ENCODE measurements around the gene DHRS4.
A peak's percentile ranks its signal among the peaks of the same experiment; 100 is the strongest.
"Not testable (repeated sequence)": the region's sequence is repeated elsewhere in the genome, so short reads cannot be mapped to it uniquely, and the experiment has no call there.

Gene DHRS4

GRCh38 chr14:23989734-23990445, 36.3 kb downstream of the DHRS4 start:
- H3K36me3 Mint-ChIP-seq; H3K9me3 Mint-ChIP-seq; DNase-seq (ENCODE audit: low spot score in 2 of 2): not testable (repeated sequence)
- peaks cover 24% of the 10 kb centered on the region for H3K4me1 Mint-ChIP-seq
- H3K4me3 Mint-ChIP-seq, result peak overlapping the region; percentile 83
- peak; percentile 78 for ATAC-seq
- peak overlapping the region; percentile 91 for H3K27ac Mint-ChIP-seq

GRCh38 chr14:23990961-23991360, 37.4 kb downstream of the DHRS4 start:
- not testable (repeated sequence) for H3K36me3 Mint-ChIP-seq; ATAC-seq; H3K27ac Mint-ChIP-seq; H3K9me3 Mint-ChIP-seq; DNase-seq (ENCODE audit: low spot score in 2 of 2); H3K4me3 Mint-ChIP-seq
- H3K4me1 Mint-ChIP-seq, result peaks cover 24% of the 10 kb centered on the region

DNA sequence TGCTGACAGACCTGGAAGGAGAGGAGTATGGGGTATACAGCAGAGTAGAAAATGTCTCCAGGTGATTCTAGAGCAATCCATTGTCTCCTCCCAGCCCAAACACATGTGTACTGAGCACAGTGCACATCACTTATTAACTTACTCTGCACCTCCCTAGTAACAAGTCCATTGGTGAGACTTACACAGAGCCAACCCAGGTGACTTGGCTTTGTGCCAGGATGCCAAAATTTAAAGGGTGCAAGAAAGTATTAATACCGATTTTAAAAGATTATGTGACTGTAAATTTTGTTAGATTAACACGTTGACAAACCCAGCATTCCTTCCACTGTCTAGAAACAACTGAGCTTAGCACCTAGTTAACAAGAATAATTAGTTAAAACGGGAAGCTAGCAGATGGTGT, 39.5 kb downstream of the DHRS4 start:
- H3K36me3 Mint-ChIP-seq; H3K4me3 Mint-ChIP-seq; DNase-seq (ENCODE audit: low spot score in 2 of 2); H3K9me3 Mint-ChIP-seq; H3K27ac Mint-ChIP-seq; ATAC-seq: not testable (repeated sequence)
- H3K4me1 Mint-ChIP-seq, result peaks cover 23% of the 10 kb centered on the region

DNA sequence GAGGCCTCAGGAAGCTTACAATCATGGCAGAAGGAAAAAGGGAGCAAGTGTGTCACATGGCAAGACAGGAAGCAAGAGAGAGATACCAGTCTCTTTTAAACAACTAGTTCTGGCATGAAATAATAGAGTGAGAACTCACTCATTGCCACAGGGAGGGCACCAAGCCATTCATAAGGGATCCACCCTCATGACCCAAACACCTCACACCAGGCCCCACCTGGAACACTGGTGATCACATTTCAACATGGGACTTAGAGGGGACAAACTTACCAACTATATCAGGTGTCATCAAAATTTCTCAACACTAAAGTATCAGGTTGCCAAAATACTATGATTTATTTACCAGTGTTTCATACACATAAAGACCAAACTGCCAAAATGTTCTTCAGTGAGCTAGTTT, 42.4 kb downstream of the DHRS4 start:
- DNase-seq (ENCODE audit: low spot score in 2 of 2); H3K9me3 Mint-ChIP-seq; H3K4me1 Mint-ChIP-seq; H3K27ac Mint-ChIP-seq; H3K36me3 Mint-ChIP-seq; ATAC-seq; H3K4me3 Mint-ChIP-seq: not testable (repeated sequence)

GRCh38 chr14:23996825-23997224, 43.3 kb downstream of the DHRS4 start:
- not testable (repeated sequence) for H3K27ac Mint-ChIP-seq; DNase-seq (ENCODE audit: low spot score in 2 of 2); H3K4me1 Mint-ChIP-seq; ATAC-seq; H3K9me3 Mint-ChIP-seq; H3K4me3 Mint-ChIP-seq; H3K36me3 Mint-ChIP-seq

- not testable (repeated sequence) for DNase-seq (ENCODE audit: low spot score in 2 of 2); H3K36me3 Mint-ChIP-seq; H3K4me3 Mint-ChIP-seq; H3K9me3 Mint-ChIP-seq; ATAC-seq; H3K4me1 Mint-ChIP-seq; H3K27ac Mint-ChIP-seq
Measured at GRCh38 chr14:23999640-24000039, 46.1 kb downstream of the DHRS4 start.

GRCh38 chr14:24001078-24001477, 47.5 kb downstream of the DHRS4 start:
- ATAC-seq; DNase-seq (ENCODE audit: low spot score in 2 of 2); H3K36me3 Mint-ChIP-seq; H3K4me1 Mint-ChIP-seq; H3K9me3 Mint-ChIP-seq; H3K4me3 Mint-ChIP-seq; H3K27ac Mint-ChIP-seq: not testable (repeated sequence)

DNA sequence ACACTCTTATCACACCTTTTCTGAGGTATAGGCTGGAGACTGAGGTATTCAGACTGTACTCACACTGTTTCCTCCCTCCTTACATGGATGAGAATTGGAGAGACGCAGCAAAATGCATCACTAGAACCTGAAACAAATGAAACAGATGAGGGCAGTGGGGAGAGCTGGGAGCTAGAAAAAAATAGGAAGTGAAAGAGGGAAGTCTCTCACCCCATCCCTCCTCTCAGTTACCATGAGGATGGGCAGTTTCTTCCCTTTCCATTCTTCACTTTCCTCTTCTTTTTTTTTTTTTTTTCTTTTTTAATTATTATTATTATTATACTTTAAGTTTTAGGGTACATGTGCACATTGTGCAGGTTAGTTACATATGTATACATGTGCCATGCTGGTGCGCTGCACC, 48.1 kb downstream of the DHRS4 start:
- ATAC-seq; H3K4me1 Mint-ChIP-seq; DNase-seq (ENCODE audit: low spot score in 2 of 2); H3K27ac Mint-ChIP-seq; H3K4me3 Mint-ChIP-seq; H3K36me3 Mint-ChIP-seq; H3K9me3 Mint-ChIP-seq: not testable (repeated sequence)

DNA sequence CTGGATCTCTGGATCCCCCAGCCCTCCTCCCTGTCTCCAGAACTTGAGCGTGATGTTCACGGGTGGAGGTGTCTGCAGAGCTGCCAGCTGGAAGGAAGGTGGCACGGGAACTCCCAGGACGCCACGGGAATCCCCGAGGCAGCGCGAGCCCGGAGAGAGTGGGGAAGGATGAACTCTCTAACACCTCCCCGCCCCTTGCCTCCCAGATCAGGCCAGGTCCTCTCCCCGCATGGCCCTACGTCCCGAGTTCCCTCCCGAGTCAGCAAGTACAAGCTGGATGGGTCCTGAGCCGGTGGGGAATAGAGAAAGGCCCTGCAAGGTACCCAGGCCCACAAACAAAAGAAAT, 52.9 kb downstream of the DHRS4 start:
- Mint-ChIP-seq H3K4me3 (peak overlapping the region; percentile 67), H3K4me1 (peaks cover 30% of the 10 kb centered on the region)
- not testable (repeated sequence) for DNase-seq (ENCODE audit: low spot score in 2 of 2); H3K36me3 Mint-ChIP-seq; H3K27ac Mint-ChIP-seq; H3K9me3 Mint-ChIP-seq
- ATAC-seq, result peak; percentile 60

GRCh38 chr14:24006817-24007652, 53.5 kb downstream of the DHRS4 start:
- DNase-seq (ENCODE audit: low spot score in 2 of 2) (peak; percentile 64 to 86), ATAC-seq (peak; percentile 96)
- not testable (repeated sequence) for H3K27ac Mint-ChIP-seq, H3K36me3 Mint-ChIP-seq, H3K9me3 Mint-ChIP-seq
- peaks cover 31% of the 10 kb centered on the region for H3K4me1 Mint-ChIP-seq
- peak overlapping the region; percentile 67 for H3K4me3 Mint-ChIP-seq

GRCh38 chr14:24011051-24011450, 57.5 kb downstream of the DHRS4 start:
- peak overlapping the region; percentile 43 for H3K27ac Mint-ChIP-seq
- no peaks in the 10 kb centered on the region for H3K9me3 Mint-ChIP-seq
- ATAC-seq (no peak), DNase-seq (ENCODE audit: low spot score in 2 of 2) (no peak)
- no peaks in the 10 kb centered on the region for H3K36me3 Mint-ChIP-seq
- H3K4me1 Mint-ChIP-seq, result peaks cover 31% of the 10 kb centered on the region
- H3K4me3 Mint-ChIP-seq, result peak overlapping the region; percentile 3

DNA sequence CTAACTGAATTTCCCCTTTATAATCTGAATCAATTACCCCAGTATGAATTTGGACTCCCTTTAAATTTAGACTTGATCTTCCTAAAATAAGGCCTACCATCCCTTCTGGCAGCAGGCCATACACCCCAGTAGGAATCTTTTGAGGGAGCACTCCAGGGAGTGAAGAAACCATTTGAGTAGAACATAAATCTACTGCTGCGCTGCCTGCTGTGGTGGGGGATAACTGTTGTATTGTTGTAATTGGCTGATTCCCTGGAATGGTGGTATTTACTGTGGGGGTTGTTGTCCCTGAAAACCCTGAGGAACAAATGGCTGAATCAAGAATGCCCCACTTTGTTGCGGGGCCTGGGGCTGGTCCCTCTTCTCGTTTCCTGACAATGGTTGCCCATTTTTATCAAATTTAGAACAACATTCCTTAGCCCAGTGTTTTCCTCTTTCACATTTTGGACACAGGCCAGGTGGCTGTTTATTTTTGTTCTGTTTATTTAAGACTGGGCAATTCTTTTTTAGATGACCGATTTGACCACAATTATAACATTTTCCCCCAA, 59.2 kb downstream of the DHRS4 start:
- not testable (repeated sequence) for H3K4me3 Mint-ChIP-seq; H3K27ac Mint-ChIP-seq; H3K36me3 Mint-ChIP-seq; ATAC-seq; H3K9me3 Mint-ChIP-seq; DNase-seq (ENCODE audit: low spot score in 2 of 2)
- H3K4me1 Mint-ChIP-seq, result peaks cover 31% of the 10 kb centered on the region

DNA sequence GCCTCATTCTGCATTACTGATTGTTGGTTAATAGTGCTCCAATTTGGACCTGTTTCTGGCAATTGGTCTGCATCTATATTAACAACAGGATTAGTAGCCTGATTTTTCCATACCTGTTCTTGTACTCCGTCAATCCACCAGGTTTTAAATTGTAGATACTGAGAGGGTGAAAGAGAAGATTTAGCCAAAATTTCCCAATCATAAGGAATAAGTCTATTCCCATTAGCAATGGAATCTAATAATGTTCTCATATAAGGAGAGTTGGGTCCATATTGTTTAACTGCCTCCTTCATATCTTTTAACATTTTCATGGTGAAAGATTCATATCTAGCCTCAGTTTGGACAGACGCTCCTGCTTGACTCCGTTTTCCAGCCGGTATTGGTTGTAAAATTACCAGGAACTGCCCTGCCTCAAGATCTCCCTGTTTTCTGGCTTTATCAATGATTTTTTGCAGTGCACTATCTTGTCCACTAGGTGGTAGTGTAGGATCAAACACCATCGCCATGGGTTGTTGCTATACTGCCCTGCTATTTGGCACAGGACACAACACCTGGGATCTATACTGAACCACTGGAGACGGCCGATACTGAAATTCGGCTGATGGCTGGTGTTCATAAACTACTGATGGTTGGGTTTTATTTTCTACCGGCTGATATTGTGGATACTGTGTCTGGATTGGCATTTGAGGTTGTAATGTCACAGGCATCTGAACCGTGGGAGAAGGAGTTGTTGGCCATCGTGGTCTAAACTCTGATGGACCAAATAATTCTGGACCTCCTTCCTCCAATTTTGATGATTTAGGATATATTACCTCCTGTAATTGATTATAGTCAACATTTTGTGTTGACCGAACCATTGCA, 60.3 kb downstream of the DHRS4 start:
- DNase-seq (ENCODE audit: low spot score in 2 of 2) (peak; percentile 32 to 71), ATAC-seq (peak; percentile 90)
- no peak overlapping the region for H3K27ac Mint-ChIP-seq

GRCh38 chr14:24015745-24016144, 62.2 kb downstream of the DHRS4 start:
- peak overlapping the region; percentile 32 for H3K27ac Mint-ChIP-seq
- ATAC-seq; H3K4me1 Mint-ChIP-seq; H3K36me3 Mint-ChIP-seq; H3K4me3 Mint-ChIP-seq; DNase-seq (ENCODE audit: low spot score in 2 of 2); H3K9me3 Mint-ChIP-seq: not testable (repeated sequence)

More for the DNA sequence above, 60.3 kb downstream of the DHRS4 start:
- Mint-ChIP-seq H3K36me3 (no peaks in the 10 kb centered on the region), H3K4me1 (peaks cover 21% of the 10 kb centered on the region), H3K4me3 (no peak overlapping the region), H3K9me3 (no peaks in the 10 kb centered on the region)

All from stimulated activated effector memory CD8-positive, alpha-beta T cell treated with anti-CD3 and anti-CD28 coated beads, Interleukin-12 subunit alpha, Interleukin-12 subunit beta, amount 100 ng/mL, for 72 hours (primary cell).